22Rv1 (cell line): ENCODE measurements around the gene KLF13.

Experiments
- ZFX ChIP-seq: fragments of 450-650 bp; IDR thresholded peaks from 2 replicates; pipeline ENCODE4 v1.6.1; 2017; ENCODE audit warnings: antibody characterized with exemption, borderline replicate concordance
- TF ChIP-seq, protein P1 (sequence below): fragments of 450-650 bp; IDR thresholded peaks from 2 replicates; pipeline ENCODE4 v1.5.1; 2017; ENCODE audit warnings: mild to moderate bottlenecking

DNA sequence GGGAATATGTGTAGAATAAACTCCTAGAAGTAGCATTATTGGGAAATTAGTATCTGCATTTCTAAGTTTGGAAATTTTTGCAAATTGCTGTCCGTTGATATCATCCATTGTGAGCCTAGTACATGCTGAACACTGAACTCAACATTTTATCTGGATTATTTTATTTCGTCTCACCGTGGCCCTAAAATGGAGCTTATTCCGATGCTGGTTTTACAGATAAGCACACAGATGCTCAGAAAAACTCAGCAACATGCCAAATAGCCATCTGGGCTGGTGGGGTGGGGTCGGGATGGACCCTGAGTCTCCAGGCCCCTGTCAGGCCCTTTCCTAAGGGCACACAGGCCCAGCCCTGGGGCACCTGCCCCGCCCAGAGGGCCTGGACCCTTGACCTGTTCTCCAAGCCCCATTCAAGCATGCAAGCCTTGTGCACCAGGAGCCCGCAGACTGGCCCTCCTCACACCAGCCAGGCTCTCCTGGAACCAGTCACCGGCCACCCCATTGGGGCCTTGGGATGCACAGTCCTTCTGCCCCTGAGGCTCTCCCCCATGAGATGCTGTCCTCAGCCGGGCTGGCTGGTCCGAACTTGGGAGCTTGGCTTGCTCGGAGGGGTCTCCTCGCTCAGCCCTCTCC is 20.7 kb upstream of the KLF13 start:
- TF ChIP-seq, protein P1, sequence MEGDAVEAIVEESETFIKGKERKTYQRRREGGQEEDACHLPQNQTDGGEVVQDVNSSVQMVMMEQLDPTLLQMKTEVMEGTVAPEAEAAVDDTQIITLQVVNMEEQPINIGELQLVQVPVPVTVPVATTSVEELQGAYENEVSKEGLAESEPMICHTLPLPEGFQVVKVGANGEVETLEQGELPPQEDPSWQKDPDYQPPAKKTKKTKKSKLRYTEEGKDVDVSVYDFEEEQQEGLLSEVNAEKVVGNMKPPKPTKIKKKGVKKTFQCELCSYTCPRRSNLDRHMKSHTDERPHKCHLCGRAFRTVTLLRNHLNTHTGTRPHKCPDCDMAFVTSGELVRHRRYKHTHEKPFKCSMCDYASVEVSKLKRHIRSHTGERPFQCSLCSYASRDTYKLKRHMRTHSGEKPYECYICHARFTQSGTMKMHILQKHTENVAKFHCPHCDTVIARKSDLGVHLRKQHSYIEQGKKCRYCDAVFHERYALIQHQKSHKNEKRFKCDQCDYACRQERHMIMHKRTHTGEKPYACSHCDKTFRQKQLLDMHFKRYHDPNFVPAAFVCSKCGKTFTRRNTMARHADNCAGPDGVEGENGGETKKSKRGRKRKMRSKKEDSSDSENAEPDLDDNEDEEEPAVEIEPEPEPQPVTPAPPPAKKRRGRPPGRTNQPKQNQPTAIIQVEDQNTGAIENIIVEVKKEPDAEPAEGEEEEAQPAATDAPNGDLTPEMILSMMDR, result no peak
- no peak for TF ChIP-seq ZFX
